Hematopoietic multipotent progenitor cell treated with erythropoietin and hydrocortisone succinate and interleukin-3 and kit ligand, for 4 days (in vitro differentiated cells): Measurements from ENCODE around the gene RHEBL1.
"Not testable (repeated sequence)": the region's sequence is repeated elsewhere in the genome, so short reads cannot be mapped to it uniquely, and the experiment has no call there.

ENCODE experiments used
- DNase-seq: peaks from one replicate; pipeline ENCODE4 v3.0.0-alpha.2; 2015

RHEBL1 gene

GRCh38 chr12:49088932-49089330, 19.2 kb upstream of the RHEBL1 start:
- no peak for DNase-seq

DNA sequence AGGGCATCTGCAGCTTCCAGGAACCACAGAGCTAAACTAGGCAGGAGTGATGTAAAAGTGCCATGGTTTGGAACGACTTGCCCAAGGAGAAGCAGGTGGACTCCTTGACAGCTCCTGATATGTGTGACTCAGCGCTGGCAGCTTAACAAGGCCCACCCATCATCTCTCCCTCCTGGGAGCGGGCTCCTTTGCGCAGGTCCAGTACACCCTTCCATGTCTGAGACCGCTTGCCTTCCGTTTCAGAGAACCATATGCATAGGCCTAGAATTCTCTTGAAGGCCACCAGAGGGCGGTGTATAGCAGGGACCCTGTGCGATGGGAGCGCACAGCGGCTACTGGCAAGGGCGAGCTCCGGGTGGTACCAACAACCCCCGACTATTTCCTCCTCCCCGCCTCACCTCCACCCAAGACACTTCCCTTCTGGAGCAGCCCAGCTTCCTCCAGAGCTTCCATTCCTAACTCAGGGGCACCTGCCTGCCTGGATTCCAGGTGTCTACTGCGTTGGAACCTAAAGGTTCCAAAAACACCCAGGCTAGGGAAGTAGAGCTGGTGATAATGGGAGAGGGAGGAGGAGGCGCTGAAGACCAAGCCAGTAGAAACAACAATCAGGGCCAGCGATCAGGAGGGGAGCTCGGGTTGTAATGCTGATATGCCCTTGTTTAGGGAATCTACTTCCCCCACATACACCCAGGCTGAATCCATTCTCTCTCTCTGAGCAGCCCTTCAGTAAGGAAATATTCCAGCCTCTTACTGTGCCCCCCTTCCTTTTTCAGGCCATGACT, 18.6 kb upstream of the RHEBL1 start:
- peak; percentile 95 for DNase-seq

GRCh38 chr12:49086116-49086515, 16.3 kb upstream of the RHEBL1 start:
- no peak for DNase-seq

- no peak for DNase-seq
These were observed 14.7 kb upstream of the RHEBL1 start for GRCh38 chr12:49084438-49084837.

GRCh38 chr12:49079793-49080192, 10.0 kb upstream of the RHEBL1 start:
- DNase-seq, result no peak

DNA sequence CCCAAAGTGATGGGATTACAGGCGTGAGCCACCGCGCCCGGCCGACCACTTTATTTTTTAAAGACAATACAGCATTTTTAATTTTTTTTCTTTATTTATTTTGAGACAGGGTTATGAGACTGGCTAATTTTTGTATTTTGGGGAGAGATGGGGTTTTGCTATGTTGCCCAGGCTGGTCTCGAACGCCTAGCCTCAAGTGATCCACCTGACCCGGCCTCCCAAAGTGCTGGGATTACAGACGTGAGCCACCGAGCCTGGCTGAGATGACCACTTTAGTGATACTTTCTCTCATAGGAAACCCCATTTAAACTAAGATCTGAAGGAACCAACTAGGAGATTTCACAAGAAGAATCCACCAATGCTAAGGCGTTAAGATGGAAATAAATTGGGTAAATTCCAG, 1.2 kb upstream of the RHEBL1 start:
- no peak for DNase-seq

- DNase-seq, result no peak
These were observed 786 bp downstream of the RHEBL1 start for GRCh38 chr12:49068879-49069506.

DNA sequence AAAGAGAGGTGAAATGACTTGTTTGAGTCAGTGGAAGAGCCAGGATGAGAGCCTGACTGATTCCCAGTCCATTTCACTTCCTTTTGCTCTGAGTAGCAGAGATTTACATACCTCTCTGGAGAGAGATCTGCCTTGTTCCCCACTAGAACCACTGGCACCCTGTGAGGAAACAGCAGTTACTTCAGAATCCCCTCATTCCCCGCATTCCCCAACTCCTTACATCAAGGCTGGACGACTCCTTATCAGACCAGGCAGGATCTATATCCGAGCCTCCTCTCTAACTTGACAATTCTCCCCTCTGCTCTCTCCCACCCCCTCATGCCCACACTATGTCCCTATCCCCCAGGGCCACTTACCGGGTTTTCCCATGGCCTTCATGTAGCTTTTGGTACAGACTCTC, 3.7 kb downstream of the RHEBL1 start:
- no peak for DNase-seq

DNA sequence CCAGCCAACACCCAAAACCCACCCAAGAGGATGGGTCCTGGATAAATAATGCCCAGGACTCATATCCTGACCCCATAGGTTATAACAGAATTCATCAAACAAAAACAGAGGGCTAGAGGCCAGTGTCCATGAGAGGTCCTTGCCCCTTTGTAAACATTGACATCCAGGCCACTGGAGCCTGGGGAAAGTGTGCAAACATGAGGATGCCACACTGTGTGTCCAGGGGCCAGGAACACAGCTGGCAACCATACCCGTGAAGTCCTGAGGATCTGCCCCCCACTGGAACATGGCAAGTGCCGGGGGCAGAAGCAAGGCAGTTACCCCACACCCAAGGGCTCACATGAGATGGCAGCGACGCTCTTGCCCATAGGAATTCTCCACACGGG, 5.0 kb downstream of the RHEBL1 start:
- DNase-seq, result no peak

- DNase-seq, result not testable (repeated sequence)
These were observed 7.9 kb downstream of the RHEBL1 start for GRCh38 chr12:49061916-49062315.

DNA sequence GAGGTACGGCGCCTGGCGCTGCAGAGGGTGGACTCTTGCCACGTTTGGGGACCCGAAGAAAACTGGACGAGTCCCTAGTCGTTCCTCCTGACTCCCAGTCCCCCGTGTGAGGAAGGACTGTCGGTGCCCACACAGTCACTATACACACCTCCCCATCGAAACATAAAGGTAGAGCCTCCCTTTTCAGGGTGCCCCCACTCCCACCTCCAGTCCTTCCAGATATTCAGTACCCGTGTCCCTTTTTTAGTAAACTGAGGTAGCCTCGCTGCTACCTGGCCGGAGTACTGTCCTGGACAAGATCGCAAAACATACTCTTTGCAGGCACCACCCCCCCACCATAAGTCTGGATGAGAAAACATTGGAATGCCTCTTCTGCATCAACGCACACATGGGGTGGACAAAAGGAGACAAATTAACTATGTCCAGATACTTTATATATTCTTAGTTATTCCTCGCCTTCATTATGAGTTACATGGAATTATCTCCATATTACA, 8.6 kb downstream of the RHEBL1 start:
- DNase-seq, result no peak

DNA sequence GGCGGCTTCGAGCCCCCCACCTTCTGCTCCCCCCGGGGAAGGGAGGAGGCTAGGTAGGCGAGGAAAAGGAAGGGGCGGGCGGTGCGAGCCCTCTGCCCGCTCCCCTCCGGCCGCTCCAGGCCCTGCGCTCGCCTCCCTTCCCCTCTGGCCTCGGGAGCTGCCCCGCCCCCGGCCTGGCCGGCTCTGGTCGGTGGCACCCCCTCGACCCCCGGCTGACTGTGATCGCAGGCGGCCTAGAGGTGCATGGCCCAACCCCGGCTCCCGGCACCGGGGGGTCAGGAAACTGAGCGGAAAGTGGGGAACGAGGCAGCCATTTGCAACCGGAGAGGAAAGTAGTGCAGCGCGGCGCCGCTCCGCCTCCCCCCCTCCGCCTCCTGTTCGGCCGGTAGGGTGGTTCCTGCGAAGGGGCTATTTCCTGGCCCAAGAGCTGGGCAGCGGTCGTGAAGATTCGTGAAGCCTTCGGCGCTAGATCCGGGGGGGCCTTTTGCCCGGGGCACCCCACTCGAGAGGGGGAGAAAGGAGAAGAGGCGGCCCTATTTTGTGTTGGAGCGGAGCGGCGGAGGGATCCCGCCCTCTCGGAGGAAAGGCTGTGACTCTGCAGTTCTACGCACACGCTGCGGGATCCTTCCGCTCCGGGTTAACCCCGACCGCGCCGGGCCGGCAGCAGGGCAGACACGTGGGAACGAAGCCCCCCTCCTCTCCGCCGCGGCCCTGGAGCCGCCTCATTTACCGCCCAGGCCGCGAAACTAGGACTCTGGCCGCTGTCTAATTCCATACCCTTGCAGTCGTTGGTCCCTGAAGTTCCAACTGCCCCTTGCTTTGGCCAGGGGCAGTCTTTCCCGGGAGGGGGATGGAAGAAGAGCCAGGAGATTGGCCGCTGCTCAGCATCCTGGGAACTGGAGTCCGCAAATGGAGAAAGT, 9.3 kb downstream of the RHEBL1 start, which contains the start of gene KMT2D:
Gene KMT2D, minus strand, starts transcription at position 558 of the 920 bp plus-strand sequence. CDS start 5,470 bp downstream, outside the sequence.
- DNase-seq, result peak; percentile 97

DNA sequence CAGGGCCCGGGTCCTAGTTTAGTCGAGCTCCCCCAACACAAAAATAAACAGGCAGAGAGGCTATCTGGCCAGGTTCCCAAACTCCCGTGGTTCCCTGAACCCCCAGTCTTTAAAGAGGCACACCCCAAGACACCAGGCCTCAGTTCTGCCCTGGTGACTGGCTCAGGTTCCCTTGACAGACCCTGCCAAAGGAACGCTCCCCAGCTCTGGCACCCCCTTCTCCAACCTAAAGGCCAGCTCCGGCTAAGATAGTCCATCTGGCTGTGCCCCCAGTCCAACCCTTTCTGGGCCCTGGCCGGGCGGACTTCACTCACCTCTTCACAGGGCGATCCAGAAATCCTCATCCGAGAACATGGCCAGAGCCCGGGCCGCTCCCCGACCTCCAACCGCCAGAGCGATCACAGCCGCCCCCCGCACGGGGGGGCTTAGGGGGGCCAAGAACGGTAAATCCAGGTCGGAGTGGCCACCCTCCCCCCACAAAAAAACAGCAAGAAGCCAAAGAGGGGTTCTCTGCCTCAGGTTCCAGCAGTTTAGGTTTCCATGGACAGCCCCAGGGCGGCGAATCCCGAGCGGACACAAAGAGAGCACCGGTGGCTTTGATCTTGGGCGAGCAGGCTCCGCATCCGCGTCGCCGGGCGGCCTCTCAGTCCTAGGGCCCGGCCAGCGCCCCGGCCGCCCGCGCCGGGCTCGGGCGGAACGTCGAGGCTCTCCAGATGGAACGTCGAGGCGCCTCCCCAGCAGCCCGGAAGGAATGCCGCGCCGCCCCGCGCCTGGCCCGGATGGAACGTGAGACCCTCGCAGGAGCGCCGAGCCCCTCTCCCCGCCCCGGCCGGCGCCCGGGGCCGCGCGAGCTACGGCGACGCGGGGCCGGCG, 10.2 kb downstream of the RHEBL1 start:
- peak; percentile 41 for DNase-seq

DNA sequence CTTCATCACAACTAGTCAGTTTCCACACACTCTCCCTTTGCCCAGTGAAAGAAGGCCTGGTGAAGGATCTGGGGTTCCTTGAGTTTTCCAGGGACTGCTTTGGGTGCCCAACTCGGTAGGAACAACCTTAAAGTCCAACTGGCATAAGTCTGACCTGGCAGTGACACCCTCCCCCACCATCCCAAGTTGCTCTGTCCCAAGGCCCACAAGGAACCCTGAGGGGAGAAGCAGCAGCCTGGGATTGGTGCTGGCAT, 10.8 kb downstream of the RHEBL1 start:
- DNase-seq, result no peak

DNA sequence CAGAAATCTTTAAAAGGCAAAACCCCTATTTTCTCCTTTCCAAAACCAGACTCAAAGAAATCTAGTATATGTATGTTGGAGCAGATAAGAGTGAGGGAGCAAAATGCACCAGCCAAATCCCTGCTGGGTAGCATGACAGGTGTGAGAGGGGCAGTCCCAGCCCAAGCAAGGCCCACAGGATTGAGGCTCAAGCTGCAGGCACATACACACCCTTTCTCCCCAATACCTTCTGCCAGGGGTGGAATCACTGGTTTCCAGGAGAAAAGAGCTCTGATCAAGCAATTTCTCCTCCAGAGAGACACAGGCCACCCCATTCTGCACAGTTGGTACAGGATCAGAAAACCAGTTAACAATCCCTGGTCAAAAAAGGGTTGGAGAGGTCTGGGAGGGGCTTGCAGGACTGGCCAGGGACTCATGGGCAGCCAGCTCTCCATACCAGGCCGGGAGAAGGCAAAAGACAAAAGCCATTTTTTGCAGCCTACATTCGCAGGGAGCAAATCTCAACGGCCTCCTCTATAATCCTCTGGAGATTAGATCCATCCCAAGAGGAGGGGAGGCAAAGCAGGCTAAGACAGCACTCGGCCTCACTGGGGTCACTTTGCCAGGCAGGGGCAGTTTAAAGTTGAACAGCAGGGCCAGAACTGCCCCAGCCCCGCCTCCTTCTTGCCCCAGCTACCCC, 11.3 kb downstream of the RHEBL1 start:
- DNase-seq, result no peak

- peak; percentile 48 for DNase-seq
These were observed 11.9 kb downstream of the RHEBL1 start for GRCh38 chr12:49057888-49058287.

- peak; percentile 95 for DNase-seq
These were observed 13.6 kb downstream of the RHEBL1 start for GRCh38 chr12:49055978-49056754.

DNA sequence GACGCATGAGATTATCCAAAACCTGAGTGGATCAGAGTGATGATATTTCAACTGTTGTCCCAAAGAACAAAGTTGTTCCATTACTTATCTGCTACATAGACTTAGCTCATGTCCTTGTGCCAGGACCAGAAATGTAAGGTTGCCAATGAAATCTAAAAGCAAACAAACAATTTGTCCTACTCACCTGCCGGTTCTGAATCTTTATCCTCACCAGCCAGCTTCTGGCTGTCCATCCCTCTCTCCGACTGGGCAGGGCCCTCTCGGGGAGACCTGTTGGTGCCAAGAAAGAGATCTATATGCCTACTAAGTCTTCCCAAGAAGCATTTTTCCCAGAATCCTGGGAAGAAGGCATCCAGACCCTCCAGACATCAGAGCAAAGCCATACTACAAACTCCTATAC, 14.7 kb downstream of the RHEBL1 start:
- DNase-seq, result no peak

GRCh38 chr12:49054524-49054923, 15.3 kb downstream of the RHEBL1 start:
- no peak for DNase-seq

DNA sequence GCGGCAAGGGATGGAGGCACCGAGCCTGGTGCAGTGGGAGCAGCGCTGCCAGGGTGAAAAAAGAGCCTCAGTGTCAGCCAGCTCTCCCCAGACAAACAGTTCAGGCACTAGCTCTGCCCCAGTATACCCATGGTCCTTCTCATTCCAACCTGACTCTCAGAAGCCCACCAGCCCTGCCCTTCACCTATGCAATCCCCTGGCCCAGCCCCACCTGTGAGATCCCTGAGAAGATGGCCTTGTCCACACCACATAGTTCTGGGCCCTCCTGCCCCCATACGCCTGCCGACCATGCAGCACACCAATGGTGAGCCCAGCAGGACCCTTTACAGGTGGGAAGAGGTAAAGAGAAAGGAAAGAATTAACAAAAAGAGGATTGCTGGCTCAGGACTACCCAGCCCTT, 15.7 kb downstream of the RHEBL1 start:
- DNase-seq, result no peak
